PC-9 (cell line): ENCODE measurements around the gene CMSS1.

Experiments used
- EZH2 ChIP-seq: fragments of 200-600 bp; sonication (generic); IDR thresholded peaks from 2 replicates; pipeline ENCODE4 v1.8.0; 2017; ENCODE audit warnings: antibody characterized with exemption, low read depth
- TF ChIP-seq, protein P1 (sequence below): fragments of 200-600 bp; sonication (generic); conservative IDR thresholded peaks from 2 replicates; pipeline ENCODE4 v1.6.1; 2017; ENCODE audit warnings: mixed run types, antibody characterized with exemption, mild to moderate bottlenecking, moderate library complexity

DNA sequence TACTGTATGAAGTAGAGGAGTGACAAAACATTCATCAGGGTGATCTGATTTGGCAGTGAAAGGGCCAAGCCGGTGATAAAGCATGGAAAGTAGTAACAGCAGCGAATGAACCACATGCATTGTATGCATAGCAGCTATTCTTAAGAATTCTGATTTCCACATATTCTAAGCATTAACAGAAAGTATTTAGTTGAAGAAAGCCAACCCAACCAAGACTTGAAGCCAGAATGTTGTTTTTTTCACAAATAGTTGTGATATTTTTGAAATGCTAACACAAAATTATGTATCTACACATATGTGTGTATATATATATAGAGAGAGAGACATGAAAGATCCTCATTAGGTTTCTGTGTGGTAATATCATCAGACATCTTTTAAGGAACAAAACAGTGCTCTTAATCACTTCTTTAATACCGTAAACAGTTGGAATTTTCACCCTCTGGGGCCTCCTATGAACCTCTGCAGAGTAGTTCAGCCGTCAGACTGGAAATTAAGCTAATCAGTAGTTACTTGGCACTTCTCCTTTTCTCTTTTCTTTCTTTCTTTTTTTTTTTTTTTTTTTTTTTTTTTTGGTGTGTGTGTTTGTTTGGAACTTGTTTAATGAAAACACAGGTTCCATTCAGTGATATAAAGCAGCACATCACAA, 139.6 kb downstream of the CMSS1 start:
- TF ChIP-seq EZH2, result no peak
- TF ChIP-seq, protein P1, sequence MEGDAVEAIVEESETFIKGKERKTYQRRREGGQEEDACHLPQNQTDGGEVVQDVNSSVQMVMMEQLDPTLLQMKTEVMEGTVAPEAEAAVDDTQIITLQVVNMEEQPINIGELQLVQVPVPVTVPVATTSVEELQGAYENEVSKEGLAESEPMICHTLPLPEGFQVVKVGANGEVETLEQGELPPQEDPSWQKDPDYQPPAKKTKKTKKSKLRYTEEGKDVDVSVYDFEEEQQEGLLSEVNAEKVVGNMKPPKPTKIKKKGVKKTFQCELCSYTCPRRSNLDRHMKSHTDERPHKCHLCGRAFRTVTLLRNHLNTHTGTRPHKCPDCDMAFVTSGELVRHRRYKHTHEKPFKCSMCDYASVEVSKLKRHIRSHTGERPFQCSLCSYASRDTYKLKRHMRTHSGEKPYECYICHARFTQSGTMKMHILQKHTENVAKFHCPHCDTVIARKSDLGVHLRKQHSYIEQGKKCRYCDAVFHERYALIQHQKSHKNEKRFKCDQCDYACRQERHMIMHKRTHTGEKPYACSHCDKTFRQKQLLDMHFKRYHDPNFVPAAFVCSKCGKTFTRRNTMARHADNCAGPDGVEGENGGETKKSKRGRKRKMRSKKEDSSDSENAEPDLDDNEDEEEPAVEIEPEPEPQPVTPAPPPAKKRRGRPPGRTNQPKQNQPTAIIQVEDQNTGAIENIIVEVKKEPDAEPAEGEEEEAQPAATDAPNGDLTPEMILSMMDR, result no peak
